ENCODE data around the gene SYNGR4. TPM values are rescaled to one million over a fixed set of nuclear protein-coding genes. Genes with fewer than 3 reads are reported as not detected.
A peak's percentile ranks its signal among the peaks of the same experiment; 100 is the strongest.

SYNGR4 gene
- total RNA-seq, 1 donor from 2014 or later: not detected

- intact Hi-C loops (cut with micrococcal nuclease): loop anchor here (1.0 to 5.0 kb wide), 2 partner anchors 10 to 65 kb away; no protein-coding TSS in a partner anchor
- DNase-seq (ENCODE audit: low spot score): no peak
- H3K4me3 Mint-ChIP-seq (ENCODE audit: low read depth): peak overlapping the region; percentile 86
- peaks cover 3% of the 10 kb centered on the region for H3K9me3 Mint-ChIP-seq
- peaks cover 54% of the 10 kb centered on the region for H3K4me1 Mint-ChIP-seq (ENCODE audit: low read depth)
- peak overlapping the region; percentile 86 for H3K27ac Mint-ChIP-seq
- no peaks in the 10 kb centered on the region for H3K27me3 Mint-ChIP-seq (ENCODE audit: low read depth)
- H3K36me3 Mint-ChIP-seq (ENCODE audit: low read depth): peaks cover 49% of the 10 kb centered on the region
Measured at GRCh38 chr19:48332351-48332661, 31.9 kb upstream of the SYNGR4 start.

GRCh38 chr19:48332662-48333466 is 31.3 kb upstream of the SYNGR4 start:
- peak overlapping the region; percentile 86 for H3K4me3 Mint-ChIP-seq (ENCODE audit: low read depth)
- intact Hi-C loops (cut with micrococcal nuclease): loop anchor here (1.0 to 5.0 kb wide), 3 partner anchors 11 to 66 kb away; no protein-coding TSS in a partner anchor
- DNase-seq (ENCODE audit: low spot score): peak; percentile 94
- H3K4me1 Mint-ChIP-seq (ENCODE audit: low read depth): peaks cover 49% of the 10 kb centered on the region
- H3K27me3 Mint-ChIP-seq (ENCODE audit: low read depth): no peaks in the 10 kb centered on the region
- peaks cover 43% of the 10 kb centered on the region for H3K36me3 Mint-ChIP-seq (ENCODE audit: low read depth)
- peaks cover 3% of the 10 kb centered on the region for H3K9me3 Mint-ChIP-seq
- H3K27ac Mint-ChIP-seq: peak overlapping the region; percentile 86

- DNase-seq (ENCODE audit: low spot score): peak; percentile 92
- Mint-ChIP-seq H3K9me3 (peaks cover 3% of the 10 kb centered on the region), H3K36me3 (ENCODE audit: low read depth) (peaks cover 34% of the 10 kb centered on the region), H3K4me1 (ENCODE audit: low read depth) (peaks cover 47% of the 10 kb centered on the region), H3K27ac (peak overlapping the region; percentile 89), H3K27me3 (ENCODE audit: low read depth) (no peaks in the 10 kb centered on the region), H3K4me3 (ENCODE audit: low read depth) (peak overlapping the region; percentile 86)
- intact Hi-C loops (cut with micrococcal nuclease): loop anchor here (1.0 to 5.0 kb wide), 2 partner anchors 64 to 66 kb away; no protein-coding TSS in a partner anchor
Measured at GRCh38 chr19:48333467-48334384, 30.4 kb upstream of the SYNGR4 start.

GRCh38 chr19:48338253-48338755 is 25.9 kb upstream of the SYNGR4 start:
- intact Hi-C loops (cut with micrococcal nuclease): no loop called here
- peaks cover 12% of the 10 kb centered on the region for H3K4me1 Mint-ChIP-seq (ENCODE audit: low read depth)
- no peaks in the 10 kb centered on the region for H3K27me3 Mint-ChIP-seq (ENCODE audit: low read depth)
- H3K27ac Mint-ChIP-seq: no peak overlapping the region
- H3K9me3 Mint-ChIP-seq: no peaks in the 10 kb centered on the region
- H3K4me3 Mint-ChIP-seq (ENCODE audit: low read depth): no peak overlapping the region
- DNase-seq (ENCODE audit: low spot score): no peak
- peaks cover under 1% of the 10 kb centered on the region for H3K36me3 Mint-ChIP-seq (ENCODE audit: low read depth)

GRCh38 chr19:48338802-48339503 is 25.2 kb upstream of the SYNGR4 start:
- DNase-seq (ENCODE audit: low spot score): no peak
- Mint-ChIP-seq H3K4me3 (ENCODE audit: low read depth) (no peak overlapping the region), H3K27me3 (ENCODE audit: low read depth) (no peaks in the 10 kb centered on the region), H3K9me3 (no peaks in the 10 kb centered on the region), H3K36me3 (ENCODE audit: low read depth) (peaks cover 4% of the 10 kb centered on the region), H3K27ac (no peak overlapping the region), H3K4me1 (ENCODE audit: low read depth) (peaks cover 8% of the 10 kb centered on the region)
- intact Hi-C loops (cut with micrococcal nuclease): no loop called here

GRCh38 chr19:48340995-48341394 is 23.2 kb upstream of the SYNGR4 start:
- DNase-seq (ENCODE audit: low spot score): no peak
- intact Hi-C loops (cut with micrococcal nuclease): no loop called here
- no peak overlapping the region for H3K4me3 Mint-ChIP-seq (ENCODE audit: low read depth)
- peaks cover 4% of the 10 kb centered on the region for H3K36me3 Mint-ChIP-seq (ENCODE audit: low read depth)
- H3K27me3 Mint-ChIP-seq (ENCODE audit: low read depth): no peaks in the 10 kb centered on the region
- no peaks in the 10 kb centered on the region for H3K4me1 Mint-ChIP-seq (ENCODE audit: low read depth)
- H3K27ac Mint-ChIP-seq: no peak overlapping the region
- H3K9me3 Mint-ChIP-seq: no peaks in the 10 kb centered on the region

- H3K27me3 Mint-ChIP-seq (ENCODE audit: low read depth): no peaks in the 10 kb centered on the region
- no peak overlapping the region for H3K4me3 Mint-ChIP-seq (ENCODE audit: low read depth)
- H3K27ac Mint-ChIP-seq: no peak overlapping the region
- H3K36me3 Mint-ChIP-seq (ENCODE audit: low read depth): peaks cover 4% of the 10 kb centered on the region
- no peak for DNase-seq (ENCODE audit: low spot score)
- H3K9me3 Mint-ChIP-seq: no peaks in the 10 kb centered on the region
- H3K4me1 Mint-ChIP-seq (ENCODE audit: low read depth): no peaks in the 10 kb centered on the region
- intact Hi-C loops (cut with micrococcal nuclease): no loop called here
Measured at GRCh38 chr19:48341515-48342413, 22.4 kb upstream of the SYNGR4 start.

- Mint-ChIP-seq H3K27ac (no peak overlapping the region), H3K36me3 (ENCODE audit: low read depth) (peaks cover 4% of the 10 kb centered on the region)
Measured at GRCh38 chr19:48342414-48342738, 21.8 kb upstream of the SYNGR4 start.

GRCh38 chr19:48342841-48343540 is 21.2 kb upstream of the SYNGR4 start:
- H3K27me3 Mint-ChIP-seq (ENCODE audit: low read depth): no peaks in the 10 kb centered on the region
- H3K4me3 Mint-ChIP-seq (ENCODE audit: low read depth): no peak overlapping the region
- peaks cover 4% of the 10 kb centered on the region for H3K36me3 Mint-ChIP-seq (ENCODE audit: low read depth)
- no peaks in the 10 kb centered on the region for H3K4me1 Mint-ChIP-seq (ENCODE audit: low read depth)
- no peak overlapping the region for H3K27ac Mint-ChIP-seq
- H3K9me3 Mint-ChIP-seq: no peaks in the 10 kb centered on the region
- intact Hi-C loops (cut with micrococcal nuclease): no loop called here
- DNase-seq (ENCODE audit: low spot score): no peak

More at GRCh38 chr19:48342414-48342738, 21.8 kb upstream of the SYNGR4 start:
- H3K4me1 Mint-ChIP-seq (ENCODE audit: low read depth): no peaks in the 10 kb centered on the region
- intact Hi-C loops (cut with micrococcal nuclease): no loop called here
- no peaks in the 10 kb centered on the region for H3K27me3 Mint-ChIP-seq (ENCODE audit: low read depth)
- no peak for DNase-seq (ENCODE audit: low spot score)
- H3K9me3 Mint-ChIP-seq: no peaks in the 10 kb centered on the region
- no peak overlapping the region for H3K4me3 Mint-ChIP-seq (ENCODE audit: low read depth)

GRCh38 chr19:48344892-48345291 is 19.3 kb upstream of the SYNGR4 start:
- Mint-ChIP-seq H3K9me3 (no peaks in the 10 kb centered on the region), H3K4me1 (ENCODE audit: low read depth) (no peaks in the 10 kb centered on the region), H3K27ac (no peak overlapping the region)

GRCh38 chr19:48346191-48346590 is 18.0 kb upstream of the SYNGR4 start:
- no peak overlapping the region for H3K27ac Mint-ChIP-seq
- intact Hi-C loops (cut with micrococcal nuclease): no loop called here

More at GRCh38 chr19:48344892-48345291, 19.3 kb upstream of the SYNGR4 start:
- Mint-ChIP-seq H3K4me3 (ENCODE audit: low read depth) (no peak overlapping the region), H3K36me3 (ENCODE audit: low read depth) (peaks cover 4% of the 10 kb centered on the region), H3K27me3 (ENCODE audit: low read depth) (no peaks in the 10 kb centered on the region)
- DNase-seq (ENCODE audit: low spot score): no peak
- intact Hi-C loops (cut with micrococcal nuclease): no loop called here

More at GRCh38 chr19:48346191-48346590, 18.0 kb upstream of the SYNGR4 start:
- H3K36me3 Mint-ChIP-seq (ENCODE audit: low read depth): peaks cover 4% of the 10 kb centered on the region
- no peaks in the 10 kb centered on the region for H3K4me1 Mint-ChIP-seq (ENCODE audit: low read depth)
- H3K9me3 Mint-ChIP-seq: no peaks in the 10 kb centered on the region
- no peak for DNase-seq (ENCODE audit: low spot score)
- no peaks in the 10 kb centered on the region for H3K27me3 Mint-ChIP-seq (ENCODE audit: low read depth)
- no peak overlapping the region for H3K4me3 Mint-ChIP-seq (ENCODE audit: low read depth)
